GM18520 (cell line): ENCODE data around the gene CDYL2.
"Not testable (repeated sequence)": the region's sequence is repeated elsewhere in the genome, so short reads cannot be mapped to it uniquely, and the experiment has no call there.

Source experiments
- ATAC-seq: cut with Tn5 transposase; IDR thresholded peaks from one replicate; pipeline ENCODE4 v1.9.1; 2021; ENCODE audit not compliant: unreplicated experiment

The CDYL2 gene, protein sequence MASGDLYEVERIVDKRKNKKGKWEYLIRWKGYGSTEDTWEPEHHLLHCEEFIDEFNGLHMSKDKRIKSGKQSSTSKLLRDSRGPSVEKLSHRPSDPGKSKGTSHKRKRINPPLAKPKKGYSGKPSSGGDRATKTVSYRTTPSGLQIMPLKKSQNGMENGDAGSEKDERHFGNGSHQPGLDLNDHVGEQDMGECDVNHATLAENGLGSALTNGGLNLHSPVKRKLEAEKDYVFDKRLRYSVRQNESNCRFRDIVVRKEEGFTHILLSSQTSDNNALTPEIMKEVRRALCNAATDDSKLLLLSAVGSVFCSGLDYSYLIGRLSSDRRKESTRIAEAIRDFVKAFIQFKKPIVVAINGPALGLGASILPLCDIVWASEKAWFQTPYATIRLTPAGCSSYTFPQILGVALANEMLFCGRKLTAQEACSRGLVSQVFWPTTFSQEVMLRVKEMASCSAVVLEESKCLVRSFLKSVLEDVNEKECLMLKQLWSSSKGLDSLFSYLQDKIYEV

DNA sequence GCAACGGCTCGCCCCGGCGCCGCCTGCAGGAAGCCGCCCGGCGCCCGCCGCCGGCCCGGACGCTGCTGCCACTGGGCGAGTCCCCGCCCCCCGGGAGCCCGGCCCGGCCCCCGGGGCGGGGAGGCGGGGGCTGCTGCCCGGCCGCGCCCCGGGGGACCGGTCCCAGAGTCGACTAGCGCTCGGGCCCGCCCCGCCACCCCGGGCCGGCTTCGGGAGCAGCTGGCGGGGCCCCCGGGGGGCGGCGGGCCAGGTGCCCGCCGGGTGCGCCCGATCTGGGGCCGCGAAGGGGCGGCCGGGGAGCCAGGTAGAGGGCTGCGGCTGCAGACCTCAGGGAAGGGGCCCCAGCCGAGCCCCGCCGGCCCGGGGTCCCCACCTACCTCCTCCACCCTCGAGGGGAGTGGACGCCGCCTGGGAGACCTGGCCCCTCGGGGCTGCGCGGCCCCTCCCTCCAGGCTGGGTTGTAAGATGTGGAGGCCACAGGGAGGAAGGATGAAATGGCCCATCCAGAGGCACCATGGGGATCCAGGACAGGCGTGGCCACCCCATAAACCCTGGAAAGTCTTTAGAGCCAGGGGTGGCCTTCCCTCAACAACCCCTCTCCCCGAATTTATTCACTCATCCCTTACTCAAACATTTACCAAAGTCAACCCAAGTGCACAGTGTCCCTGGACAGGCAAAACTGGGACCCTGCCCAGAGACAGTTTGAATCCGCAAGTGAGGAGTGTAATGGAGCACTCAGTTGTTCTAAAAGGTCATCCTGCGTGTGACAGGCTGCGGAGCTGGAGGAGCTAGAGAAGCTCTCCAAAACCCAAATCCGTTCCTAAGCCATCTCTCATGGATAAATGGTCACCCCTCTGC is at the start of gene CDYL2:
CDYL2 (minus strand) TSS at position 73 of the 858 bp plus-strand sequence. CDS start 425 bp downstream, outside the sequence.
- ATAC-seq = no peak

DNA sequence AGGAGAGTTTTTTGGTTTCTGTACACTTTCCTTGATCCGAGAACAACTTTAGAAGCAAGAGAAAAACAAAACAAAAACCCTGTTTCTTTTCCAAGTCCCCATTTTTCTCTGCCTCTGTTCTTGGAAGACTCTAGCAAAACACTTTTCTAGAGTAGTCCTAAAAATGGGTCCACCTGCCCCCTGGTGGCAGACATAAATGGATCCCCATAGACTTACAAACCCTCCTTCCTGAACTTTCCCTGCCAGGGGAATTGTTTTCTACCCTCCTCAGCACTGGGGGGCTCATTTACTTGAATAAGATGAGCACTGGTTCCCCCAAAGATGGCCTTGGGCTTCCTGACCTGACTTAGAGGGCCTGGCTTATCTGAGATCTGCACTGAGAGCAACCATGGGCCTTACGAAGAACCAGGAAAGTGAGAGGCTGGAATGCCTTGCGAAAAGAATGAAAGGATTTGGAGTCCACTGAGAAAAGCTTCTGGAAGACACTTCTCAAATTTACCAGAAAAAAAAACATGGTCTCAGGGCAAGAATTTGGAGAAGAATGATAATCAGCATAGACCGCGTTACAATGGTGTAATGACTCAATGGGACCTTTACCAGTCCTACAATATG is 48.0 kb upstream of the CDYL2 start:
- ATAC-seq = no peak

DNA sequence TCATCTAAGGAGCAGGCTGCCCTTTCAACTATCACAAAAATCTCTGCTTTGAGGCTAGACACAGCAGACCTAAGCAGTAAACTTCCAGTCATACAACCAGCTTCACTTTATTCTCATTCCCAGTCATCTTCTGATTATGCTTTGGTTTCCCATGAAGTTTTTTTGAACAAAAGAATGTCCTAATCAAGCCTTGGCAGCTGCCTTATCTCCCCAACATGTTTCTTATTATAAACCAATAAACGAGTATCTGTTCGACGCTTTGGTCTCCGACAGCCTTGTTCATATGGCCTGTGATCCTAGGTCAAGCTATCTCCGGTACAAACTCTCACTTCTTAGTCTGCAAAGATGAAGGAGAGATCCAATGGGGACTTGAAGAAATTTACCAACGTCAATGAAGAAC is 47.4 kb upstream of the CDYL2 start:
- no peak for ATAC-seq

DNA sequence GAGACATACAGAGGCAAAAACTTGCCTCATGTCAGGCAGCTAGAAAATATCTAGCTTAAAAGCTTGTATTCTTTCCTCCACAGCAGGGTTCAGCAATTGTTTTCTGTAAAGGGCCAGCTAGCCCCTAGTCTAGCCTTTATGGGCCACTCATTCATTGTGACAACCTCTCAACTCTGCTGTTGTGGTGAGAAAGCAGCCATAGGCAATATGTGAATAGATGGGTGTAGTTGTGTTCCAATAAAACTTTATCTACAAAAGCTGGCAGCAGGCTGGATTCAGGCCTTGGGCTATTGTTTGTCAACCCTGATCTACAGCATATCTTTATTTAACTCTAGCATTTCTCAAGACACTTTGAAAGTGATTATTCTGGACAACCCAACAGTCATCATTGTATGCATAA is 46.4 kb upstream of the CDYL2 start:
- no peak for ATAC-seq

DNA sequence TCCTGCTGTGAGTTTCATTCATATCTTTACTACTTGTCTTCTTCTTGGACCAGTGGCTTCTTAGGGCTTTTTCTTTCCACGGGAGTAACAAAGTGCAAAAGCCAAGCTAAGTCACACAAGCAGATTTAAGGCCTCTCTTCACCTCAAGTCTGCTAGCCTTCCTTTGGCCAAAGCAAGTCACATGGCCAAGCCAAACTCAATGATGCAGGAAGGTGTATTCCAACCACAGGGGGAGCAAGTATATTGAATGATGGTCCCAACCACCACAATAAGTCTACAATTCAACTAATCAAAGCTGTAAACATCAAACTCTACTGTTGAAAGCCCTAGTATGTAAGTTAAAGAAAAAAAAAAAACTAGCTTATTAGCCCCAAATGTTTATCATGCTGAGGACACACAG is 44.5 kb upstream of the CDYL2 start:
- no peak for ATAC-seq

DNA sequence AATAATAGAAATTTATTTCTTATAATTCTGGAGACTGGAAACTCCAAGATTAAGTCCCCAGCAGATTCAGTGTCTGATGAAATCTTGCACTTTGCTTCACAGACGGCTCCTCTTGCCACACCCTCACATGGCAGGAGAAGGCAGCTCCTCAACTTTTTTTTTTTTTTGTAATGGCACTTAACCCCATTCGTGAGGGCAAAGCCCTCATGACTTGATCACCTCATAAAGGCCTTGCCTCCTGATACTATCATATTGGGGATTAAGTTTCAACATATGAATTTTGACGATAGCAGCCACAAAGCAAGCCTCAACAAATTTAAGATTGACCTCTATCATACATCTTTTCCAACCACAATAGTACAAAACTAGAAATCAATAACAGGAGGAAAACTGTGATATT is 42.3 kb upstream of the CDYL2 start:
- no peak for ATAC-seq

DNA sequence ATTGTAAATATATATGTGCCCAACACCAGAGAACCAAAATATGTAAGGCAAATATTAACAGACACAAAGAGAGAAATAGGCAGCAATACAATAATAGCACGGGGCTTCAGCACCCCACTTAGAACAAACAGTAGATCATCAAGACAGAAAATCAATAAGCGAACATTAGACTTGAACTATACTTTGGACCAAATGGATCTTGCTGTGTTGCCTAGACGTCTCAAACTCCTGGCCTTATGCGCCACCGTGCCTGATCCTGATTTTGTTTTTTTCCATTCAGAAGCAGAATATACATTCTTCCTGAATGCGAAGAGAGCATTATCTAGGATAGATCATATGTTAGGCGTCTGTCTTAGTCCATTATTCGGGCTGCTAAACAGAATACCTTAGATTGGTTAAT is 41.9 kb upstream of the CDYL2 start:
- no peak for ATAC-seq

DNA sequence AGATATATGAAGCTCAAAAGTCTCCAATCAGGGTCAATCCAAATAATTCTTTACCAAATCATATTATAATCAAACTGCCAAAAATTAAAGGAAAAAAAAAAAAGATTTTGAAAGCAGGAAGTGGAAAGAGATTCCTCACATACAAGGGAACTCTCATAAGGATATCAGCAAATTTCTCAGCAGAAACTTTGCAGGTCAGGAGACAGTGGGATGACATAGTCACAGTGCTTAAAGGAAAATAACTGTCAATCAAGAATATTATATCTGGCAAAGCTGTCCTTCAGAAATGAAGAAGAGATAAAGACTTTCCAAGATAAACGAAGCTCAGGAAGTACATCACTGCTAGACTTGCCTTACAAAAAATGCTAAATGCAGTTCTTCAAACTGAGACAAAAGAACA is 40.0 kb upstream of the CDYL2 start:
- ATAC-seq = no peak

DNA sequence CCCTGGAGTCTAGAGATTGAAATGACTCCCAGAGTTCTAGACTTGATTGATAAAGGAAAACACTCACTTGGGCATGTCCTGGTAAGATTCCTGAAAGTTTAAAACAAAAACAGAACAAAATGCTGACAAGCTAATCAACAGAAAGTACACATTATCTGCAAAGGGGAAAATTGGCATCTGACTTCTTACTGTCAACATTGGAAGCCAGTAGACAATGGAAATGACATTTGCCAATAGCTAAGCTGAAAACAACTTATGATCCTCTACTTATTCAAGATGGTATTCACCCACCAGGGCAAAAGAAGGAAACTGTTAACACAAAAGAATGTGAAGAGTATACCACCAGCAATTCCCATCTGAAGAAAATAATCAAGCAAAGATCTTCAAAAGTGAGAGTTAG is 36.8 kb upstream of the CDYL2 start:
- ATAC-seq = no peak

DNA sequence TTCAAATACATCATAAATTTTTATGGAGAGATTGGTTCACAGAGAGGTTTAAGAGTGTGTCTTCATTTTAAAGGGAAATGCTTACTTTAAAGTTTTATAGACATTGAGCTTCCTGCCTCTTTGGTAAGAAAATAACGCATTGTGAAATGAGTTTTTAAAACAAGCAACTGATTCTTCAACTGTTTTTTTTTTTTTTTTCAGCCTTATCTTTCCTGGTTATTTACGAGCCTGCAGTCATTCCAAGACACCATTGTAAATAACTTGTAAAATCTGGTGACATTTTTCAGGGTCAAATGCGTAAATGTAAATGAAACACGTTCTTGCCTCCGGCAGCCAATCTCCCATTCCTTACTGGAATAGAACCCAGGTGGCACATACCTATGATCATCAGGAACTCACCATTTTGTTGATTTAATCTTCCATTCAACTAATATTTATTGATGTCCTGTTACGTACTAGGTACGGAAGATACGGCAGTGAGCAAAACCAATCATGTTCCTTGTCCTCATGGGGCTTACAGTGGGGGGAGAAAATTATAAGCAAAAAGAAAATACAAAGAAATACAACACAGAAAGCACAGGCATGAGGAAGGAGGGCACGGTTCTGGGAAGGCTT is 33.2 kb upstream of the CDYL2 start:
- no peak for ATAC-seq

DNA sequence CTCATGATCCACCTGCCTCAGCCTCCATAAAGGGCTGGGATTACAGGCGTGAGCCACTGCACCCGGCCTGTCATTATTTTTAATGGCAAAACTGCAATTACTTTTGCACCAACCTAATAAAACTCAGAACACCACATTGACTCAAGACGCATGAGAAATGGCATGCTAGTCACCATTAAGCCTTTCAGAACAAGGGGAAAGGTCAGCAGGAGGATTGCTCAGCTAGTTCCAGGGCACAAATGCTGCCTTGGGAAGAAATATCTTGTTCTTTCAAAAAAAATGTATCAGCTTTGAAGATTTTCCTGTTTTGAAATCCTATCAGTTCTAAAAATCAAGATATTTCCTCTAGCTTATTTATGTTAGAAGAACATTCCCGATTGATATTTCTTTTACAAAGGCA is 32.4 kb upstream of the CDYL2 start:
- ATAC-seq = no peak

DNA sequence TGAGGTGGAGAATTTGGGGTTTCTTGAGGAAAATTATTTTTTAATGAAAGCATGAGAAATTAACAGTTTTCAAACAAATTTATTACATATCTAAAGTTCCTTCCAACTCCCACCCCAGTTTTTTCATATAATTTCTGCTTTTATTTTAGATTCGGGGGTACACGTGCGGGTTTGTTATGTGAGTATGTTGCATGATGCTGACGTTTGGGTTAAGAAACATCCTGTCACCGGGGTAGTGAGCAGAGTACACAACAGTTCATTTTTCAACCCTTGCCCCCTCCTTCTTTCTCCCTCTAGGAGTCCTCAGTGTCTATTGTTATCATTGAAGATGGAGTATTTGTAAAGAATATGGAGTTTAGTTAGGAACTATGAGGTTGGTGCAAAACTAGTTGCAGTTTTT is 31.8 kb upstream of the CDYL2 start:
- ATAC-seq = no peak

DNA sequence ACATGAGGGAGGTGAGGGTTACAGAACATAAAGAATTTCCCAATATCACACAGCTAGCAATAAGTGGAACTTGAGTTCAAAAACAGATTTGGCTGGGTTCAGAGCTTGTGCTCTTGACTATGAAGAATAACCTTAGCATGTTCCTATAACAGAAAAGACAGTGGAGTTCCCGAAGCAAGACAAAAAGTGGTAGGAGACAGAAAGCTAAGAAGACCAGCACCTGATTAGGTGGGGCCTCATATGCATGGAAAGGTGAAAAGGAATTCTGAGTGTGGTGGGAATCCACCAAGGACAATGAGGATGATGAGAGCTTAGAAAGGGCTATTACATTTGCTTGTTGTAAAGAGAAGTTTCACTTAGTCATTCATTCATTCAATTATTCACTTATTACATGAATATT is 26.6 kb upstream of the CDYL2 start:
- ATAC-seq = no peak

DNA sequence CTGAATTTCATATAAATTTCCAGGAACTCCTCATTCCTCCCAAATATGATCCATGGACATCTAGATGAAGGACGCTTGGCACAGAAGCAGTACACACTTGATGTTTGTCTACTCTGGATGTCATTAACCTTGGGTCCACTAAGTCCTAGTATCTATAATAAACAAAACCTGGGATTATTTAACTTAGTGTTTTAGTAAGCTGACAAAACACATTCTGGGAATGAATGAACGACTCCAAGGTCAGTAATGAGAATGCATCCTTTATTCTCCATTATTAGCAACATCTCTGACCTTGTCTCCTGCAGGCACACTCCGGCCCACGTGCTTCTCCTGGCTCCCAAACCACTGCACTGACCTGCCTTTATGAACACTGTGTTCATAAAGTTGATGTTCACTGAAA is 24.1 kb upstream of the CDYL2 start:
- ATAC-seq = no peak

DNA sequence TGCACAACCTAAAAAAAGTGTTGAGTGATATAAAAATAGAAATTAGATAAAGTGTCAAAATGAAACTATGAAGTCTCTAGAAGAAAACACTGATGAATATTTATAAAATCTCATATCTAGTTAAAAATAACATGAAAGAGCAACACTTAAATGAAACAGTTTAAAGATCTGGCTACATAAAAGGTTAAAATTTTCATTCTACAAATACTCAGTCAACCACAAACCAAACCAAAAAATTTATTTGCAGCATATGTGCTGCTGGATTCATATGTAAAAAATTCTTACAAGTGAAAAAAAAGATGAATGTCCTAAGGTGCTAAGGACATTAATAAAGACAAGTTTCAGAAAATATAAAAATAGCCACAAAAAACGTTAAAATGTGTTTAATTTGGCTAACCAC is 22.6 kb upstream of the CDYL2 start:
- no peak for ATAC-seq

DNA sequence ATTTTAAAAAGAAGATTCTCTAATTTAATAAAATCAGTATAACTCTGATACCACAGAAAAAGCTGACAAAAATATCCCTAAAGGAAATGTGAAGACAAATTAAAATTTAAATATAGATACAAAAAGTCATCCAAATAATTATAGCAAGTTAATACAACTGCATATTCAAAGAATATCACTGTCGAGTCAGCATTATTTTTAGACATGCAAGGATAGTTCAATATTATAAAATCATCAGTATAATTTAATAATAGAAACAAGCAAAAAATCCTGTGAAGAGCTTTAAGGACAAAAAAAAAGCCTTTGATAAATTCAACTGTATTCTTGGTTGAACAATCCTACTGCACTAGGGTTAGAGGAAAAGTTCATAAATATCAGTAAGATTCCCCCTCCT is 21.0 kb upstream of the CDYL2 start:
- ATAC-seq = no peak

DNA sequence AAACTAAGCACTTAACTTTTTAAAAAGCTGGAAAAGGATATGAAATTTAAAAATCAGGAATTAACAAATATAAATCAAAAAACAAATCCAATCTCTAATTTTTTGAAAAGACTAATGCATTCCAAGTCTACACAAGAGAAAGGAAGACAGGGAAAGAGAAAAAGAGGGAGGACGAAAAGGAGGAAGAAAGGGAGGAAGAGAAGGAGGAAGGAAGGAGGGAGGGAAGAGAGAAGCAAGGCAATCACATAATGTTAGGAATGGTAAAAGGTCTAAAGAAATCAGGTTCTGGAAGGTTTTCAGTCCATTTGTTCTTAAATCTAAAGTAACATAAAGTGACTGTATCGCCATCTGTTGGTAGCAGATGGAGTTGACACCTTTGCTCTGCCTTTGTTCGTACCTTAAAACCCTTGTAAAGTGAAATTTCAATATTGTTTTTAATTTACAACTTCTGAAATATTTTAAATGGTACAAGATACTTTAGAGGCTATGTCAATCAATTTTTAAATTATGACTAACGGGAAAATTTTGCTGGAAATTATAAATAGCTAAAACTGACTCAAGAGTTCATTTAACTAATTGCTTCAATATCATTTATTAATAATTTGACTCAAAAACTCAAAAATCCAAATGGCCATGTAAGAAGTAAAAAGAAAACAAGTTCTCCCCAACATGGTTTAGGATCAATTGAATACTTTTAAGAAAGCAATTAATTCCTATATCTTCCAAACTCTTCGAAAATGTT is 20.4 kb upstream of the CDYL2 start:
- no peak for ATAC-seq

DNA sequence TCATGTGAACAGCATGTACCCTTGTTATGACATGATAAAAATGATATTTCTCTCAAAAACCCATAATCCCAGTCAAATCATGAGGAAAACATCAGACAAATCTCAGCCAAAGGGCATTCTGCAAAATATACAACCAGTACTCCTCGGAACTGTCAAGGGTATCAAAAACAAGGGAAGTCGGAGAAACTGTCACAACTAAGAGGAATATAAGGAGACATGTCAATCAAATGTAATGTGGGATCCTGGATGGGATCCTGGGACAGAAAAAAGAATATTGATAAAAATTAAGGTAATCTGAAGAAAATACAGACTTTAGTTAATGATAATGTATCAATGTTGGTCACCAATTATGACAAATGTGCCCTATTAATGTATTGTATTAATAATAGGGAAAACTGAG is 15.6 kb upstream of the CDYL2 start:
- ATAC-seq = no peak

DNA sequence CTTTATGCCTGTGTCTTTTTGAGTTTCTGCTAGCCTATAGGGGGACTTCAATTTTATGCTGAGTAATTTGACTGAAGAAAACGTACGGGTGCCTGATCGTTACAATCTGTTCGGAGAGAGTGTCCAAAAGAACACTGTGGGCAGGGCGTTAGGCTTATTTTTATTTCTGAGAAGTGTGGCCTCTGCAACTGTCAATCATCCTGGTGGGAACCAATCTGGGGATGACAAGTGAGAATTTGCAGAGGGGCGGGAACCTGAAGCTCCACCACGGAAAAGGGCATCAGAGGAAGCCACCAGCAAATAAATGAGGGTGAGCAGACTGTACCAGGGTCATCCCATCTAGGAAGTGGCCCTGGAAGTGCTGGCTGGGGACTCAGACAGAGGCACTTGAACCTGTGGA is 12.0 kb upstream of the CDYL2 start:
- no peak for ATAC-seq

DNA sequence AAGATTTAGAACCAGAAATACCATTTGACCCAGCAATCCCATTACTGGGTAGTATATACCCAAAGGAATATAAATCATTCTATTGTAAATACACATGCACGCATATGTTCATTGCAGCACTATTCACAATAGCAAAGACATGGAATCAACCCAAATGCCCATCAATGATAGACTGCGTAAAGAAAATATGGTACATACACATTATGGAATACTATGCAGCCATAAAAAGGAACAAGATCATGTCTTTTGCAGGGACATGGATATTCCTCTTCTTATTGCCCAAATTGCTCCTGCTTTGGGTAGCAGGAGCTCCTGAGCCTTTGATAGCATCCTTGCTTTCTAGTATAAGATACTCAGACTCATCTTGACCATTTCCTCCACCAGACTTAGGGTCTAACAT is 10.9 kb upstream of the CDYL2 start:
- not testable (repeated sequence) for ATAC-seq

DNA sequence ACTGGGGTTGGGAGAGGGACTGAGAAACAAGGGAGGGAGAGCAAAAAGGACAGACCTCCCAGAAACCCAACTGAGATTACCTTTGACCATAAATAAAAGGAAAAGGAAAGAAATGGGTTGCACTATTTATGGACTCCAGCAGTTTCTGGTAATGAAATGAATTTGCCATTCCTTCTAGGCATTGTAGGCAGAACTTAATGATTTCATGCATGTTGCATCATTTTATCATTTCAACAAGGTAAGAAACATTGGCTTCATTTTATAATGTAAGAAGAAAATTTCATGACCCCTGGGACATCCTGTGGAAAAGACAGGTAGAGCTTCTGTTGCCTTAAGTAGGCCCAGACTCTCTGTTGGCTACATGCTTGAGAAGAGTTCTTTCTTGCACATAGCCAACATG is 8.2 kb upstream of the CDYL2 start:
- no peak for ATAC-seq
